Activated gamma-delta T cell (primary cell): ENCODE results near the gene MCL1.

Experiments used
- DNase-seq: peaks from one replicate; lab custom pipeline; 2025; lab: John Stamatoyannopoulos, UW

The MCL1 gene

GRCh38 chr1:150555971-150556865 lies 23.2 kb downstream of the MCL1 start:
- no peak for DNase-seq

GRCh38 chr1:150555198-150555970 lies 24.0 kb downstream of the MCL1 start:
- DNase-seq, result no peak

GRCh38 chr1:150554086-150554452 lies 25.3 kb downstream of the MCL1 start:
- no peak for DNase-seq

- no peak for DNase-seq
Measured at GRCh38 chr1:150553392-150554085, 25.9 kb downstream of the MCL1 start.

GRCh38 chr1:150552911-150553289 lies 26.5 kb downstream of the MCL1 start:
- no peak for DNase-seq

- DNase-seq, result no peak
Measured at GRCh38 chr1:150552128-150552910, 27.1 kb downstream of the MCL1 start.

- no peak for DNase-seq
Measured at GRCh38 chr1:150551784-150552127, 27.7 kb downstream of the MCL1 start.

- DNase-seq, result no peak
Measured at GRCh38 chr1:150551051-150551783, 28.2 kb downstream of the MCL1 start.

- DNase-seq, result no peak
Measured at GRCh38 chr1:150550222-150551050, 29.0 kb downstream of the MCL1 start.

- DNase-seq, result no peak
Measured at GRCh38 chr1:150549496-150550221, 29.8 kb downstream of the MCL1 start.

GRCh38 chr1:150548632-150549495 lies 30.5 kb downstream of the MCL1 start, which contains the start of gene ADAMTSL4:
ADAMTSL4 (plus strand) TSS chr1:150549408; CDS start chr1:150552289, 2,881 bp downstream.
- DNase-seq, result peak; percentile 24

GRCh38 chr1:150548324-150548631 lies 31.1 kb downstream of the MCL1 start:
- DNase-seq, result no peak

GRCh38 chr1:150546294-150546937 lies 33.0 kb downstream of the MCL1 start:
- no peak for DNase-seq

- no peak for DNase-seq
Measured at GRCh38 chr1:150545486-150546032, 33.9 kb downstream of the MCL1 start.

- no peak for DNase-seq
Measured at GRCh38 chr1:150544204-150544603, 35.2 kb downstream of the MCL1 start.

- no peak for DNase-seq
Measured at GRCh38 chr1:150543500-150544143, 35.8 kb downstream of the MCL1 start.
